Measurements from ENCODE around the gene RGS1.

RGS1 gene

GRCh38 chr1:192609110-192610079 lies 33.8 kb downstream of the RGS1 start:
- DNase-seq (ENCODE audit: low read depth in 2 of 3, low spot score in 2 of 3): peak; percentile 5 to 12 (median 12)

- DNase-seq (ENCODE audit: low read depth in 2 of 3, low spot score in 2 of 3): no peak
Measured at GRCh38 chr1:192610112-192610889, 34.7 kb downstream of the RGS1 start.

DNA sequence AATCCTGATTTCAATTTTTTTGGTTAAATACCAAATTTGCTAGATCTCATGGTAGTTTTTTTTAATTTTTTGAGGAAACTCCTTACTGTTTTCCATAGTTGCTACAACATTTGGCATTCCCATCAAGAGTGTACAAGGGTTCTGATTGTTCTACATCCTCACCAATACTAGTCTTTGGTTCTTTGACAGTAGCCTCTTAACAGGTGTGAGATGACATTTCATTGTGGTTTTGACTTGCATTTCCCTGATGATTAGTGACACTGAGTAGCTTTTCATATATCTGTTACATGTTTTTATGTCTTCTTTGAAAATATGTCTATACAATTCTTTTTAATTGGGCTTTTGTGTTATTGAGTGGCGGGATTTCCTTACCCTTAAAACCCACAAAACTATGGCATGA lies 39.5 kb downstream of the RGS1 start:
- no peak for DNase-seq (ENCODE audit: low read depth in 2 of 3, low spot score in 2 of 3)

DNA sequence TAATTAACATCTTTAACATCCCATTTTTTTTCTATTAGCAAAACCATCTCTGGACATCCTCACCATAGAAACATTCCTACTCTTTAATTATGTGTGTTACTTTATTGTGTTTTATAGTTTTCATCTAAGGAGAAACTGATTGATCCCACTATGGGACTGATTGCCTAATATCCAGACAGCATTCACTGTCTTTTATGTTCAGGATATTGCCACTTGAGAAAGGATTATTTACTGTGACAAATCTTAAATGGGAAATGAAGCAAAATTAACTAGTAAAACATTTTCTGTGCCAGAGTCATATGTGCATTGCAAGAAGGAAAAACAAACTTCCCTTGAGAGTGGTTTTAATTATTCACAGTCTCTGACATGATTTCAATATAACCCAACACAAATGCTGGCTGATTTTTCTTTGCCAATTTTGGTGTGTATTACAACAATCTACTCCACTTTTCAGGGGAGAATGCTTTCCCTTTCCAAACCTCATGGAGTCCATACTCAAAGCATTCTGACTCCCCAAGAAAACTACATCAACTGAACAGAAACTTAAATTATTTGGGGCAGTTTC lies 44.6 kb downstream of the RGS1 start:
- no peak for DNase-seq (ENCODE audit: low read depth in 2 of 3, low spot score in 2 of 3)

DNA sequence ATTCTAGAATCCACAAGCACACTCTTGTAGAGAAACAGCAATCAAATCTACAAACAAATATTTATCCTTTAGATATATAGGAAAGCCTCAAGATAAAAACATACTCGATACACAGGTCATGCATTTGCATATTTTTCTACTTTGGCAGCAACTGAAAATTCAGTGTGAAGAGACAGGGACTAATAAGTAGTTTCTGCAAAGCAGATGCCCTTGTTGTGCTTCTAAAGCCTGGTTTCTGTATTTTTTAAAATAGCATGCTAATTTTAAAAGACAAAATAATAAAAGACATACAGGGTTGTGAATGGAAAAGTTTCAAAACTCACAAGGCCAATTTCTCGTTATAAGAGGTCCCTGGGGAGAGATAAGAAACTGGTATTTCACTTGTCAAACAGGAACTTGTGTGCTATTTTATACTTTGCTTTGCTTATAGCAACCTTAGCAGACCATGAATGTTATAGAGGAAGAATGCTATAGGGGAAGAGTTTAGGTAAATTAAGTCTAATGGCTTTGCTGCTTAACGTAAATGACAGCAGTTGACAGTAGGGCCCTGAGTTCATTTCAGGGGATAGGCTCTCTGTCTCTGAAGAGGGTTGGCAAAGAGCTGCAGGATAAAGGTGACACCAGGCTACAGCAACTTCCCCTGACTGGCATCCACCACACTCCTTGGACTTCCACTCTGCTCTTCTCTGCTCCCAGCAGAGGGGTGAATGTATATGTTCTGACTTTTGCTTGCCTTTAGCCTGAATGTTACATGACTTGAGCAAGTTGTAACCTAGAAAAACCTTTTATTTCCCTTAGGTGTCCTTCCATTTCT lies 51.0 kb downstream of the RGS1 start:
- no peak for DNase-seq (ENCODE audit: low read depth in 2 of 3, low spot score in 2 of 3)

GRCh38 chr1:192627901-192628300 lies 52.3 kb downstream of the RGS1 start:
- no peak for DNase-seq (ENCODE audit: low read depth in 2 of 3, low spot score in 2 of 3)

DNA sequence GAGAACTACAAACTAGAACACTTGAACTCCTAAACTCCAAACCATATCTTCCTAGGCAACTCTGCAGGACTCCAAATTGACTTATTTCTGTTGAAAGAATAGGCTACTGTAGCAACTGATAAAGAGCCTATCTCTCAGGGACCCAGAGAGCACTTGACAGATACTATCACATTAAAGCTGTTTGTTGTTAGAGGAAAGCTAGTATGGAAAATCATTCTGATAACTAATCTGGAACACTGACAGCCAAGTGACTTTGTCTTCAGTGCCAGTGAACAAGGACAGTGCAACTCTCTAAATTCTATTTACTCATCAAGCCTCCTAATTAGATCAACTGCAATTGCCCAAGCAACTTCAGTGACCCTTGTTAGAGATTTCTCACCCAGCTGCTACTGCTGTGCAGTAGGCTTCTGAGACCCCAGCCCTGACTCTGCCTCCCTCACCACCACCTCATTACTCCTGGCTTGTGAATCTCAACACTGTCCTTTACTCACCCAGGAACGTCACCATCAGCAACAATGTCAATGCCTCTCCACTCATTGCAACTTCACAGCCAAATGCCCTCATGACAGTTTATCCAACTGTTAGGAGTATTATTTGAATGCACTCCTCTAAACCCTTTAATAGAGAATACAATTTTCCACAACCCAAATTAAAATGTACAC lies 53.0 kb downstream of the RGS1 start:
- DNase-seq (ENCODE audit: low read depth in 2 of 3, low spot score in 2 of 3): no peak

GRCh38 chr1:192629612-192630011 lies 54.0 kb downstream of the RGS1 start:
- no peak for DNase-seq (ENCODE audit: low read depth in 2 of 3, low spot score in 2 of 3)

Data from activated CD8-positive, alpha-beta memory T cell treated with anti-CD3 and anti-CD28 coated beads for 48 hours (primary cell).